H9 (cell line): ENCODE measurements around the gene LIMA1. TPM values are rescaled to one million over a fixed set of nuclear protein-coding genes. Genes with fewer than 3 reads are reported as not detected.

Source experiments
- DNase-seq: peaks from one replicate; pipeline ENCODE4 v3.0.0-alpha.2; 2017
- H2AFZ ChIP-seq: one replicate; pipeline ENCODE4 v1.6.1; 2013; ENCODE audit warnings: mild to moderate bottlenecking, low read length, control low read depth, moderate library complexity
- H2AK5ac ChIP-seq: 2 replicates; pipeline ENCODE4 v1.6.1; 2013; ENCODE audit warnings: low read length, control low read depth, mixed read lengths; ENCODE audit not compliant: insufficient read length
- H2BK120ac ChIP-seq: one replicate; pipeline ENCODE4 v1.6.1; 2013; ENCODE audit warnings: low read depth, mild to moderate bottlenecking, low read length, control low read depth, inconsistent platforms; ENCODE audit not compliant: poor library complexity, severe bottlenecking
- H2BK12ac ChIP-seq: 2 replicates; pipeline ENCODE4 v1.6.1; 2013; ENCODE audit warnings: low read length, control low read depth, mixed read lengths, low read depth; ENCODE audit not compliant: insufficient read length
- H2BK15ac ChIP-seq: 2 replicates; pipeline ENCODE4 v1.6.1; 2013; ENCODE audit warnings: low read depth, low read length, control low read depth
- H2BK20ac ChIP-seq: one replicate; pipeline ENCODE4 v1.6.1; 2013; ENCODE audit warnings: low read depth, mild to moderate bottlenecking, low read length, control low read depth, inconsistent platforms; ENCODE audit not compliant: poor library complexity, severe bottlenecking
- H2BK5ac ChIP-seq: 2 replicates; pipeline ENCODE4 v1.6.1; 2013; ENCODE audit warnings: low read length, control low read depth, mixed read lengths; ENCODE audit not compliant: insufficient read length
- H3K14ac ChIP-seq: 2 replicates; pipeline ENCODE4 v1.6.1; 2013; ENCODE audit warnings: low read length, control low read depth; ENCODE audit not compliant: insufficient read depth
- H3K18ac ChIP-seq: 2 replicates; pipeline ENCODE4 v1.6.1; 2013; ENCODE audit warnings: low read depth, mild to moderate bottlenecking, mixed read lengths, low read length, control low read depth; ENCODE audit not compliant: insufficient read length
- H3K23ac ChIP-seq: 2 replicates; pipeline ENCODE4 v1.6.1; 2013; ENCODE audit warnings: low read length, control low read depth, mixed read lengths, low read depth; ENCODE audit not compliant: insufficient read length
- H3K23me2 ChIP-seq: 2 replicates; pipeline ENCODE4 v1.6.1; 2013; ENCODE audit warnings: low read depth, mild to moderate bottlenecking, mixed read lengths, low read length, control low read depth; ENCODE audit not compliant: insufficient read length, poor library complexity, severe bottlenecking
- H3K27ac ChIP-seq: 2 replicates; pipeline ENCODE4 v1.5.1; 2013; ENCODE audit warnings: low read length, control low read depth, mixed read lengths, low read depth; ENCODE audit not compliant: insufficient read length
- H3K27me3 ChIP-seq: 2 replicates; pipeline ENCODE4 v1.6.1; 2013; ENCODE audit warnings: low read length, control low read depth, inconsistent platforms; ENCODE audit not compliant: insufficient read depth
- H3K4ac ChIP-seq: 2 replicates; pipeline ENCODE4 v1.6.1; 2013; ENCODE audit warnings: low read depth, mild to moderate bottlenecking, control low read depth, inconsistent platforms, low read length, moderate library complexity
- H3K4me1 ChIP-seq: 2 replicates; pipeline ENCODE4 v1.6.1; 2013; ENCODE audit warnings: low read length, control low read depth, inconsistent platforms; ENCODE audit not compliant: insufficient read depth
- H3K4me2 ChIP-seq: 2 replicates; pipeline ENCODE4 v1.6.1; 2013; ENCODE audit warnings: low read length, control low read depth, mixed read lengths; ENCODE audit not compliant: insufficient read length, insufficient read depth
- H3K56ac ChIP-seq: 2 replicates; pipeline ENCODE4 v1.6.1; 2013; ENCODE audit warnings: low read depth, mild to moderate bottlenecking, mixed read lengths, low read length, control low read depth; ENCODE audit not compliant: insufficient read length
- H3K79me1 ChIP-seq: 2 replicates; pipeline ENCODE4 v1.6.1; 2013; ENCODE audit warnings: low read depth, mild to moderate bottlenecking, moderate library complexity, low read length, control low read depth, inconsistent platforms; ENCODE audit not compliant: insufficient read depth, poor library complexity, severe bottlenecking
- H3K79me2 ChIP-seq: 2 replicates; pipeline ENCODE4 v1.6.1; 2013; ENCODE audit warnings: low read length, control low read depth, inconsistent platforms; ENCODE audit not compliant: insufficient read depth
- H3K9ac ChIP-seq: 2 replicates; pipeline ENCODE4 v1.6.1; 2013; ENCODE audit warnings: low read length, control low read depth, mixed read lengths; ENCODE audit not compliant: insufficient read length; ENCODE audit errors: extremely low read depth
- H3K9me3 ChIP-seq: one replicate; pipeline ENCODE4 v1.6.1; 2013; ENCODE audit warnings: low read depth, low read length, inconsistent platforms; ENCODE audit not compliant: control insufficient read depth
- H3T11ph ChIP-seq: one replicate; pipeline ENCODE4 v1.6.1; 2013; ENCODE audit warnings: mild to moderate bottlenecking, low read length, control low read depth, inconsistent platforms
- H4K20me1 ChIP-seq: one replicate; pipeline ENCODE4 v1.6.1; 2013; ENCODE audit not compliant: control insufficient read depth, insufficient read length, insufficient read depth
- H4K5ac ChIP-seq: 2 replicates; pipeline ENCODE4 v1.6.1; 2013; ENCODE audit warnings: low read depth, mild to moderate bottlenecking, mixed read lengths, low read length, control low read depth; ENCODE audit not compliant: insufficient read length
- H4K8ac ChIP-seq: replicated peaks from 2 replicates; pipeline ENCODE4 v1.6.1; 2013; ENCODE audit warnings: low read length, control low read depth, mixed read lengths, low read depth; ENCODE audit not compliant: insufficient read length
- H4K91ac ChIP-seq: 2 replicates; pipeline ENCODE4 v1.6.1; 2013; ENCODE audit warnings: low read depth, mild to moderate bottlenecking, moderate library complexity, mixed read lengths, low read length, control low read depth; ENCODE audit not compliant: insufficient read length
- H3K27ac Mint-ChIP-seq, 3 experiments: 2 replicates in 2 of 3; 3 replicates in 1 of 3; pipeline ENCODE4 v1.8.0; 2020 to 2021; ENCODE audit warnings: mixed read lengths in 3 of 3, mild to moderate bottlenecking in 1 of 3, moderate library complexity in 1 of 3
- H3K27me3 Mint-ChIP-seq: 2 replicates; pipeline ENCODE4 v1.8.0; 2021; ENCODE audit warnings: low read depth, mild to moderate bottlenecking, moderate library complexity, mixed read lengths
- H3K36me3 Mint-ChIP-seq, 3 experiments: 2 replicates in 2 of 3; 3 replicates in 1 of 3; pipeline ENCODE4 v1.8.0; 2020 to 2021; ENCODE audit warnings: low read depth in 3 of 3, mixed read lengths in 3 of 3; ENCODE audit not compliant: insufficient read depth in 1 of 3
- H3K4me1 Mint-ChIP-seq, 2 experiments: 2 replicates each; pipeline ENCODE4 v1.8.0; 2020; ENCODE audit warnings: mixed read lengths in 2 of 2
- H3K4me3 Mint-ChIP-seq, 2 experiments: 2 replicates in 1 of 2; 3 replicates in 1 of 2; pipeline ENCODE4 v1.8.0; 2020 to 2021; ENCODE audit warnings: mild to moderate bottlenecking in 2 of 2, mixed read lengths in 2 of 2, moderate library complexity in 1 of 2
- H3K9me3 Mint-ChIP-seq, 2 experiments: 2 replicates in 1 of 2; 3 replicates in 1 of 2; pipeline ENCODE4 v1.8.0; 2020; ENCODE audit warnings: mild to moderate bottlenecking in 2 of 2, mixed read lengths in 2 of 2, moderate library complexity in 1 of 2
- WGBS: extraction: QIAGEN DNeasy Blood & Tissue Kit; methylation state at CpG from one replicate; pipeline ENCODE4 v1.1.7; 2013; ENCODE audit warnings: missing lambda C conversion rate, low lambda C conversion rate, mixed read lengths; ENCODE audit not compliant: insufficient read length; ENCODE audit errors: extremely low coverage; 5-methylcytosine and 5-hydroxymethylcytosine counted together
- total RNA-seq: library from RNA; stranded (reverse); gene quantifications from 2 replicates; pipeline ENCODE4 v1.2.1, GENCODE V29; 2021
- TF ChIP-seq, protein P1 (sequence below): fragments of 200-600 bp; sonication (generic); conservative IDR thresholded peaks from 3 replicates; pipeline ENCODE4 v1.8.0; 2021; ENCODE audit warnings: antibody characterized with exemption, mild to moderate bottlenecking

Gene LIMA1
- total RNA-seq, 1 experiment from 2014 or later: 40.8 TPM

DNA sequence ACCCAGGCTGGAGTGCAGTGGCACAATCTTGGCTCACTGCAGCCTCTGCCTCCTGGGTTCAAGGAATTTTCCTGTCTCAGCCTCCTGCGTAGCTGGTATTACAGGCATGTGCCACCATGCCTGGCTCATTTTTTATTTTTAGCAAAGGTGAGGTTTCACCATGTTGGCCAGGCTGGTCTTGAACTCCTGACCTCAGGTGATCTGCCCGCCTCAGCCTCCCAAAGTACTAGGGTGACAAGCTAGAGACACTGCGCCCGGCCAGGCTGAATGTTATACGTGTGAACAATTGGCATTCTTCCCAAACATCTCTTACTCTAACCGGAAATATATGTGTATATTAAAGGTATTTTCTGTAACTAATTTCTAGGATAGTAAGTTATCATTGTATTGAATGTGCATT is 13.2 kb upstream of the LIMA1 start:
- Mint-ChIP-seq H3K27ac (no peak overlapping the region), H3K9me3 (peaks cover 5 to 6% of the 10 kb centered on the region in 2 experiments; a peak in 4 of 5 replicates), H3K4me1 (peaks cover 0 to 7% of the 10 kb centered on the region in 2 experiments; a peak in 3 of 4 replicates), H3K36me3 (0 out of 7 replicates have a peak, but pooled peaks cover 0 to 4% (median 0%) of the 10 kb centered on the region in 3 experiments), H3K4me3 (no peak overlapping the region), H3K27me3 (no peaks in the 10 kb centered on the region)
- no peaks in the 10 kb centered on the region for H3K79me2 ChIP-seq
- no peak overlapping the region for H4K91ac ChIP-seq
- no peak overlapping the region for H4K8ac ChIP-seq
- no peaks in the 10 kb centered on the region for H3K4me1 ChIP-seq
- no peak overlapping the region for H2BK20ac ChIP-seq
- H3K79me1 ChIP-seq: no peaks in the 10 kb centered on the region
- no CpG with 5 or more reads among the region's 6 CpGs for WGBS
- no peak for DNase-seq
- H2BK15ac ChIP-seq: no peak overlapping the region
- H3K4me2 ChIP-seq: no peak overlapping the region
- H3K9me3 ChIP-seq: no peaks in the 10 kb centered on the region
- H2AK5ac ChIP-seq: no peak overlapping the region
- no peak overlapping the region for H2BK5ac ChIP-seq
- TF ChIP-seq, protein P1, sequence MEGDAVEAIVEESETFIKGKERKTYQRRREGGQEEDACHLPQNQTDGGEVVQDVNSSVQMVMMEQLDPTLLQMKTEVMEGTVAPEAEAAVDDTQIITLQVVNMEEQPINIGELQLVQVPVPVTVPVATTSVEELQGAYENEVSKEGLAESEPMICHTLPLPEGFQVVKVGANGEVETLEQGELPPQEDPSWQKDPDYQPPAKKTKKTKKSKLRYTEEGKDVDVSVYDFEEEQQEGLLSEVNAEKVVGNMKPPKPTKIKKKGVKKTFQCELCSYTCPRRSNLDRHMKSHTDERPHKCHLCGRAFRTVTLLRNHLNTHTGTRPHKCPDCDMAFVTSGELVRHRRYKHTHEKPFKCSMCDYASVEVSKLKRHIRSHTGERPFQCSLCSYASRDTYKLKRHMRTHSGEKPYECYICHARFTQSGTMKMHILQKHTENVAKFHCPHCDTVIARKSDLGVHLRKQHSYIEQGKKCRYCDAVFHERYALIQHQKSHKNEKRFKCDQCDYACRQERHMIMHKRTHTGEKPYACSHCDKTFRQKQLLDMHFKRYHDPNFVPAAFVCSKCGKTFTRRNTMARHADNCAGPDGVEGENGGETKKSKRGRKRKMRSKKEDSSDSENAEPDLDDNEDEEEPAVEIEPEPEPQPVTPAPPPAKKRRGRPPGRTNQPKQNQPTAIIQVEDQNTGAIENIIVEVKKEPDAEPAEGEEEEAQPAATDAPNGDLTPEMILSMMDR: no peak
- H3K9ac ChIP-seq: no peak overlapping the region
- no peak overlapping the region for H3K14ac ChIP-seq
- no peak overlapping the region for H3K56ac ChIP-seq
- H3K4ac ChIP-seq: no peak overlapping the region
- H4K5ac ChIP-seq: no peak overlapping the region
- no peak overlapping the region for H2BK12ac ChIP-seq
- no peaks in the 10 kb centered on the region for H4K20me1 ChIP-seq
- H3K27ac ChIP-seq: no peak overlapping the region
- no peaks in the 10 kb centered on the region for H3K27me3 ChIP-seq
- H3K23ac ChIP-seq: no peak overlapping the region
- no peak overlapping the region for H2AFZ ChIP-seq
- H3K18ac ChIP-seq: no peak overlapping the region
- no peaks in the 10 kb centered on the region for H3K23me2 ChIP-seq
- no peak overlapping the region for H3T11ph ChIP-seq
- H2BK120ac ChIP-seq: no peak overlapping the region
